ENCODE results near the gene RASA4B. TPM values are rescaled to one million over a fixed set of nuclear protein-coding genes. Genes with fewer than 3 reads are reported as not detected.
A peak's percentile ranks its signal among the peaks of the same experiment; 100 is the strongest.
"Not testable (repeated sequence)": the region's sequence is repeated elsewhere in the genome, so short reads cannot be mapped to it uniquely, and the experiment has no call there.

RASA4B gene
- 10 to 100 TPM; 16.2 to 18.0 TPM for total RNA-seq

DNA sequence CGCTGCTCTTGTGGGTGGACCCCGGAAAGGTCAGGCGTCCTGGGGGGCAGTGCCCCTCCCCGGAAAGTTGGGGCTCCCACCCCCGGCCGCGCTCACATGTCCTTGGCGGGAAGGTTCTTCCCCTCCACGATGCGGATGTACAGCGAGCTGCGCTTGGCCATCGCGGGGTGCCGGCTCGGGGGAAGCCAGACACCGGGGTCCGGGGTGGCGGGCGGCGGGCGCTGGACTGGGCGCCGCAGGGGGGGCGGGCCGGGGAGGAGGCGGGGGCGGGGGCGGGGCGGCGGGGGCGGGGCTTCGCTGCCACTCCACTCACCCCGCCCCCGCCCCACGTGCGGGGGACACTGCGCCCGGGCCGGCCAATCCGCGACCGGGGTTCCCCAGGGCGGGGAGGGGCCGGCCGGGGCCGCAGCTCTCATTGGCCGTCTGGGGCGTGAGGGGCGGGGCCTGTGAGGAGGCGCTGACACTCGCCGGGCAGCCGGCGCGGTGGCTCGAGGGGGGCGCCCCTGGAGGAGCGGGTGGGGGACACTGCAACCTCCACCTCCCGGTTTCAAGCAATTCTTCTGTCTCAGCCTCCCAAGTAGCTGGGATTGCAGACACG is at the start of gene RASA4B:
RASA4B (minus strand) TSS at position 228 of the 598 bp plus-strand sequence; CDS start at position 161, 67 bp downstream.
- H3K27me3 Mint-ChIP-seq, H3K27ac Mint-ChIP-seq, H3K4me3 Mint-ChIP-seq: not testable (repeated sequence)

DNA sequence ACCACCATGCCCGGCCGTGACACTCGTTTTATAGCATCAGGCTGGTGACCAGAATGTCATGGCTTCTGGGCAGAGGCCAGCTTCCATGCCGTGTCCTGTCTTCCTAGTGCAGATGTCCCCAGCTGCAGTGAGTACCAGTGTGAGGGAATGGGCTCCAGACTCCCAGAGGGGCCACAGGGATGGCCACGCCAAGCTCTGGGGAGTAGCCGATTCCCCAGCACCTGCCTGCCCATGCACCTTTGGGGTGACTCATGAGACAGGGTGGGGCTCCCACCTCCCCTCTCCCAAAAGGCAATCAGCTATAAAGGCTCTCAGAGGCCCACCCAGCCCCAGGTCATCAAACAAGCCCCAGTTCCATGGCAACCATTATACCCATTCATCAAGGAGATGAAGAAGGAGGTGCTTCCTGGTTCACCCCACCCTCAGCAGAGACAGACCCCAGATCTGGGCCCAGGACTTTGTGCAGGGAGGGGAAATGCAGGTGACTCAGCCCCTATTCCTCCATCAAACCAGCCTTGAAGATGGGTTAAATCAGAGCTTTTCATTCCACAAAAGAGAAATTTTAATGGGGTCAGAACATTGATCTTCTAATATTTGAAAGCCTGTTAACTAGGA is 33.3 kb upstream of the RASA4B start, which contains the start of gene SPDYE2:
SPDYE2 (plus strand) TSS at position 419 of the 615 bp plus-strand sequence. CDS start 2,030 bp downstream, outside the sequence.
- H3K36me3 Mint-ChIP-seq; POLR2A ChIA-PET; H3K4me3 Mint-ChIP-seq; ATAC-seq (ENCODE audit: low read depth); H3K9me3 Mint-ChIP-seq; H3K27ac Mint-ChIP-seq; H3K4me1 Mint-ChIP-seq; H3K27me3 Mint-ChIP-seq; DNase-seq: not testable (repeated sequence)

More for the DNA sequence above, at the start of gene RASA4B:
- H3K4me1 Mint-ChIP-seq, H3K36me3 Mint-ChIP-seq, H3K9me3 Mint-ChIP-seq, POLR2A ChIA-PET, DNase-seq: not testable (repeated sequence)
- ATAC-seq (ENCODE audit: low read depth) = peak; percentile 99

DNA sequence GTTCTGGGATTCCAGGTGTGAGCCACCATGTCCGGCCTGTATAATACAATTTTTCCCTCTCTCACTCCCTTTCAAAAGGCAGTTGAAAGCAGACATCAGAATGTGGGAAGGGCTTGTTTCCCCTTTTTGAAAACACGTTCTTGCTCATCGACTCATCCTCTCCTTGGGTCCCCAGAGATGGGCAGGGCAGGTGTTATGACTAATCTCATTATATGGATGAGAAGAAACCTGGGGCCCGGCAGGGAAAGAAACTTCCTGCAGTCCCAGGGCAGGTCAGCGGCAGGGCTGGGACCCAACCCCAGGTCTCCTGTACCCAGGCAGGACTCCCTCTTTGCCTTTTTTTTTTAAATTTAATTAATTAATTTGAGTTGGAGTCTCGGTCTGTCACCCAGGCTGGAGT is 28.8 kb upstream of the RASA4B start:
- H3K9me3 Mint-ChIP-seq; H3K4me1 Mint-ChIP-seq; DNase-seq; H3K27ac Mint-ChIP-seq; H3K36me3 Mint-ChIP-seq; POLR2A ChIA-PET; H3K4me3 Mint-ChIP-seq; H3K27me3 Mint-ChIP-seq; ATAC-seq (ENCODE audit: low read depth): not testable (repeated sequence)

DNA sequence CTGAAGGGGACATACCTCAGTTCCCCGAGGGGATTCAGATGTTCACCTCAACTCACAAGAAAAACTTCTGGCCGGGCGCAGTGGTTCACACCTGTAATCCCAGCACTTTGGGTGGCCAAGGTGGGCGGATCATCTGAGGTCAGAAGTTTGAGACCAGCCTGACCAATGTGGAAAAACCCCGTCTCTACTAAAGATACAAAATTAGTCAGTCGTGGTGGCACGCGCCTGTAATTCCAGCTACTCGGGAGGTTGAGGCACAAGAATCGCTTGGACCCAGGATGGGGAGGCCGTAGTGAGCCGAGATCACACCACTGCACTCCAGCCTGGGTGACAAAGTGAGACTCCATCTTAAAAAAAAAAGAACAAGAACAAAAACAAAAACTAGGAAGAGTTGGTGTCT is 27.7 kb upstream of the RASA4B start:
- H3K4me1 Mint-ChIP-seq; POLR2A ChIA-PET; H3K27me3 Mint-ChIP-seq; H3K36me3 Mint-ChIP-seq; H3K27ac Mint-ChIP-seq; DNase-seq; H3K4me3 Mint-ChIP-seq; ATAC-seq (ENCODE audit: low read depth); H3K9me3 Mint-ChIP-seq: not testable (repeated sequence)

DNA sequence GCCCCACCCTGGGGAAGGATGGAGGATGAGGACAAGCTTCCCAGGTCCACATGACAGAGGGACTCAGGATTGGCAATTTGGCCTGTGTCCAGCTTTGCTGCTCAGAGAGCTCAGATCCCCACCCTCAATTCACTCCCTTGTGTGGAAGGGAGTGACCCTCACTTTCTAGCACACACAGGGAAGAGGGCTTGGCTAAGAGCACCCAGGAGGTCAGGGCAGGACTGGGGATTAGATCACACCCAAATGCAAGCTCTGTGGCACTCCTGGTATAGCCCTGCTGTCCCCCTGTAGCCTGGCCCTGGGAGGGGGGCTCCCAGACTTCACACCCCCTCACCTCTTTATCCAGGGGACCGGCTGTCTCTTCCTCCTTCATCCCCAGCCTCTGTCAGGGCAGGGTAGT is 26.8 kb upstream of the RASA4B start:
- POLR2A ChIA-PET; H3K27ac Mint-ChIP-seq; H3K36me3 Mint-ChIP-seq; H3K9me3 Mint-ChIP-seq; DNase-seq; ATAC-seq (ENCODE audit: low read depth); H3K27me3 Mint-ChIP-seq; H3K4me1 Mint-ChIP-seq; H3K4me3 Mint-ChIP-seq: not testable (repeated sequence)

DNA sequence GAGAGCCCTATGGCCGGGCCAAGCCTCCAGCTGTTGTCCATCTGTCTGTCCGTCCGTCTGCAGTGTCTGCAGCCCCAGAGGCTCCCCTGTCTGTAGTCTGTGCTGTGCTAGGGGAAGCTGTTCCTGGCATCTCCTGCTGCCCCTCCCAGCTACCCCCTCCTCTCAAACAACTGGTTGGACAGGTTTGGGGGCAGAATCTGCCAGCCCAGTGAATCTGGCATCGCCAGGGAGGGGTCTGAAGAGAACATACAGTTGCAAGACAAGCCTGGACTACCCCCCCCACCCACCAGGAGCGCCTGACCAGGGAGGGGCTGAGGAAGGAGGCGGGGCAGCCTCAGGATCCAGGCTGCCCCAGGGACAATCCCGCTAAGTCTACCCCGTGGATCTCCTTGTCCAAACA is 26.0 kb upstream of the RASA4B start, which contains the start of gene UPK3BL2:
UPK3BL2 (minus strand) TSS at position 101 of the 400 bp plus-strand sequence; CDS start at position 41, 60 bp downstream.
- H3K27me3 Mint-ChIP-seq; H3K27ac Mint-ChIP-seq; H3K4me3 Mint-ChIP-seq; POLR2A ChIA-PET; DNase-seq; ATAC-seq (ENCODE audit: low read depth); H3K9me3 Mint-ChIP-seq; H3K36me3 Mint-ChIP-seq; H3K4me1 Mint-ChIP-seq: not testable (repeated sequence)

DNA sequence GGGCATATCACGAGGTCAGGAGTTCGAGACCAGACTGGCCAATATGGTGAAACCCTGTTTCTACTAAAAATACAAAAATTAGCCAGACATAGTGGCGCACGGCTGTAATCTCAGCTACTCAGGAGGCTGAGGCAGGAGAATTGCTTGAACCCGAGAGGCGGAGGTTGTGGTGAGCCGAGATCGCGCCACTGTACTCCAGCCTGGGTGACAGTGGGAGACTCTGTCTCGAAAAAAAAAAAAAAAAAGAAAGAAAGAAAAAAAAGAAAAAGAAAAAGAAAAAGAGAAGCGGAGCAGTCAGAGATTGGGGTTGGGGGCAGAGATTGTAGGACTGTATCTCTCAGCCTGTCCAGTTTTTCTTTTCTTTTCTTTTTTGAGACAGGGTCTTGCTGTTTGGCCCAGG is 25.2 kb upstream of the RASA4B start:
- H3K27me3 Mint-ChIP-seq; H3K4me1 Mint-ChIP-seq; ATAC-seq (ENCODE audit: low read depth); H3K36me3 Mint-ChIP-seq; DNase-seq; H3K27ac Mint-ChIP-seq; POLR2A ChIA-PET; H3K4me3 Mint-ChIP-seq; H3K9me3 Mint-ChIP-seq: not testable (repeated sequence)

DNA sequence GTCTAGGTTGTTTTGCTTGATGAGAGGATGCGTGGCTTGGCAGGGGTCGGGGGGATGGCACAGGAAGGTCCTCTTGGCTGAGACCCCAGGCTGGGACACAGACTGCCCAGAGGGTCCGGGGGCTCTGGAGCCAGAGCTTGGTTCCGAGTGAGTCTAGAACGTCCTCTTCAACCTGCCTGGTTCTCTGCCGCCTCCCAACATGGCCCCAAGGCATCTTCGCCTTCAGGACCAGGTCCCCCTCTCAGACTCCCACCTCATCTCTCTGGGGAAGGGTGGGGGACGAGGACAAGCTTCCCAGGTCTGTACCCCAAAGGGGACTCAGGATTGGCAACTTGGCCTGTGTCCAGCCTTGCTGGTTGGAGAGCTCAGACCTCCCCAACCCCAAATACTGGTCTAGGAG is 24.5 kb upstream of the RASA4B start:
- H3K27ac Mint-ChIP-seq; H3K4me3 Mint-ChIP-seq; H3K4me1 Mint-ChIP-seq; DNase-seq; POLR2A ChIA-PET; ATAC-seq (ENCODE audit: low read depth); H3K27me3 Mint-ChIP-seq; H3K9me3 Mint-ChIP-seq; H3K36me3 Mint-ChIP-seq: not testable (repeated sequence)

DNA sequence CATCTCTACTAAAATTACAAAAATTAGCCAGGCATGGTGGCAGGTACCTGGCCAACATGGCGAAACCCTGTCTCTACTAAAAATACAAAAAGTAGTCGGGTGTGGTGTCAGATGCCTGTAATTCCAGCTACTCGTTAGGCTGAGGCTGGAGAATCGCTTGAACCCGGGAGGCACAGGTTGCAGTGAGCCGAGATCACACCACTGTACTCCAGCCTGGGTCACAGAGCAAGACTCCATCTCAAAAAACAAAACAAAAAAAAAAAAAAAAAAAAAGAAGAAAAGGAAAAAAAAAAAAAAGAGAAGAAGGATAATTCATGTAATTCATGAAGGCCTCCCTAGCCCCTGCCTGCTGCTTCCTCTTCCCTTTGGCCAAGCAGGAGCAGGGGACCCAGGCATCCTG is 23.0 kb upstream of the RASA4B start:
- H3K9me3 Mint-ChIP-seq; H3K27ac Mint-ChIP-seq; H3K36me3 Mint-ChIP-seq; ATAC-seq (ENCODE audit: low read depth); H3K4me3 Mint-ChIP-seq; DNase-seq; H3K4me1 Mint-ChIP-seq; POLR2A ChIA-PET; H3K27me3 Mint-ChIP-seq: not testable (repeated sequence)

DNA sequence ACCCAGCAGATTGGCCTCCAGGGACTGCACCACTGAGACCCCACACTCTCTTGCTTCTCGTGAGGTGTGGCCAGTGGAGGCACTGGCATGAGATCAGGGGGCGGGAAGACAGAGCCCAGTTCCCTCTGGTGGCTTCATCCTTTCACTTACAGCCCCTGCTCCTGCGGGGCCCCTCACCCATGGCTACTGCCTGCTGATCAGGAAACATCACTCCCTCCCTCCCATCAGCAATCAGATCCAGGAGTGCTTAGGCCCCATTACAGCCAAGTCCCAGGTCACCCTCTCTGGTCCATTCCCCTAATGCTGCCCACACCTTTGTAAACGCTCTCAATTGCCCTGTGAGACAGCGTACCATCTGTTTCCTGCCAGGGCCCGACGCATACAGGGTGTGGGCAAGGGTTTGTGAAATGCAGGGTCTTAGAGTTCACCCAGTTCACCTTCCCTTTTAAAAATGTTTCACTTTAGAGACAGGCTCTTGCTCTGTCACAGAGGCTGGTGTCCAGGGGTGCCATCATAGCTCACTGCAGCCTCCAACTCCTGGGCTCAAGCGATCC is 17.6 kb upstream of the RASA4B start:
- POLR2A ChIA-PET; H3K4me3 Mint-ChIP-seq; H3K9me3 Mint-ChIP-seq; H3K27ac Mint-ChIP-seq; H3K4me1 Mint-ChIP-seq; DNase-seq; H3K27me3 Mint-ChIP-seq; H3K36me3 Mint-ChIP-seq; ATAC-seq (ENCODE audit: low read depth): not testable (repeated sequence)

DNA sequence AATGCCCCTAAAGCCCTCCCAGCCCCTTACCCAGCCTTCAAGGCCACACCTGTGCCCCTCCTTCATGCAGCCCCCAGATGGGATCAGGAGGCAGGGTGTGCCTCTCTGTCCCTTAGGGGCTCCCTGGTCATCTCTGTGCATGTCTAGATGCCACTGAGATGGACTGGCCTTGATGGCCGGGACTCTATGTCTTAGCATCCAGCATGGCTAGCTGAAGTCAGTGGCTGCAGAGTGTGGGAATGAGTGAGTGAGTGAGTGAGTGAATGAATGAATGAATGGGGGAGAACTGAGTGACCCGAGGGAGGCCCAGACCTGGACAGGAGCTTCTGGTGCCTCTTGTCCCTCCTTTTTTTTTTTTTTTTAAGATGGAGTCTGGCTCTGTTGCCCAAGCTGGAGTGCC is 14.6 kb upstream of the RASA4B start:
- H3K9me3 Mint-ChIP-seq; ATAC-seq (ENCODE audit: low read depth); POLR2A ChIA-PET; H3K4me3 Mint-ChIP-seq; H3K36me3 Mint-ChIP-seq; H3K4me1 Mint-ChIP-seq; H3K27me3 Mint-ChIP-seq; DNase-seq; H3K27ac Mint-ChIP-seq: not testable (repeated sequence)

DNA sequence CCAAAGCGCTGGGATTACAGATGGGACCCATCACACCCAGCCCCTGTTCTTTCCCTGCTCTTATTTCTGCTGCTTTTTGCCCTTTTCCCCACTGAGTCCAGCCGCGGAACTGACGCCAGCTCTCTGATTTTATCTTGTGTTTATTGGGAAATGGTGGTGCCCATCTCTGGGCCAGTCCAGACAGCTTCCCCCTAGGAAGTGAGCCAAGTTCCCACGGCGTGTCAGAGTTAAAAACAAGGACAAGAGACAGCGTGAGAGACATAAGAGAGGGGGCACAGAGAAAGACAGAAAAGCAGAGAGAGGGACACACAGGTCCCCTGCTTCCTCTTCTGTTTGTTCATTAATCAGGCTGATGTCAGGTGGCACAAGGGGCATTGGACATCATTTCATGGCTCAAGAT is 14.0 kb upstream of the RASA4B start:
- H3K4me3 Mint-ChIP-seq; H3K27ac Mint-ChIP-seq; POLR2A ChIA-PET; DNase-seq; ATAC-seq (ENCODE audit: low read depth); H3K36me3 Mint-ChIP-seq; H3K4me1 Mint-ChIP-seq; H3K27me3 Mint-ChIP-seq; H3K9me3 Mint-ChIP-seq: not testable (repeated sequence)

DNA sequence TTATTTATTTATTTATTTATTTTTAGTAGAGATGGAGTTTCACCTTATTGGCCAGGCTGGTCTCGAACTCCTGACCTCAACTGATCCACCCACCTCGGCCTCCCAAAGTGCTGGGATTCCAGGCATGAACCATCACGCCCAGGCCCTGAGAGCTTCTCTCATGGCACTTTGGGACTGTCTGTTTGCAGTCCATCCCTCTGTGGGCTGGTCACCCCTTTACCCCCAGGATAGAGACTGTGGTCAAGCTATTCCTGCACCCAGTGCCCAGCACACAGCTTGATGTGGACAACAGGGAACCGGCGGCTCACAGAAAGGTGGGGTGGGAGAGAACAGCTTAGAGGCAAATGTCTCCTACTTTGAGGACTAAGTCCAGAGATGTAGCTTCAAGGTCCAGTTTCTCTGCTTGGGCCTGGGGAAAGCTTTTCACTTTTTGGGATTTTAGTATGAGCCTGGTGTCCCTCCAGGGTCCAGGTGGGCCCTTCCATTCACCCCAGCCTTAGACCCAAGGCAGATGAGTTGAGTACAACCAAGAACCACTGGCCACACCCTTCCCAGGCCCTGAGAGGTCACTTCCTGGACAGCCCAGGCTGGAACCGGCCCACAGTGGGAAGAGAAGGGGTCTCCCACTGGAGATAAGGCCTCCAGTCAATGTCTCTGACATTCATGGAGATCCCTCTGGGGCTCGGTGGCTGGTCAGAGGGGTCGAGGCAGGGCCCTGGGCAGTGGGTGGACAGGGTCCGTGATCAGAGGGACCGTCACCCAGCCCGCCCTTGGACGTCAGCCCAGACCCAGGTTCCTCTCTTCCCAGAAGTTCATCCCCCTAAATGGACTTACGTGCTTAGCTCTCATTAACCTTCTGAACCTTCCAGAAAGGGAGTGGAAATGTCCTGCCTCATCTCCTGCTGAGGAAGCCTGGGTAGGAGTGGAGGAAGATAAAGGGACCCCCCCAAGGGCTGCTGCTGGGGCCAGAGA is 10.5 kb upstream of the RASA4B start:
- H3K36me3 Mint-ChIP-seq; ATAC-seq (ENCODE audit: low read depth); H3K27me3 Mint-ChIP-seq; H3K4me3 Mint-ChIP-seq; H3K27ac Mint-ChIP-seq; H3K9me3 Mint-ChIP-seq; DNase-seq; H3K4me1 Mint-ChIP-seq; POLR2A ChIA-PET: not testable (repeated sequence)

Measured in activated naive CD8-positive, alpha-beta T cell treated with anti-CD3 and anti-CD28 coated beads, Interleukin-2, amount 10 ng/mL, durations not matched to agents 7 days and 5 days (primary cell).